Measurements from ENCODE around the gene PRKRIP1.

The PRKRIP1 gene

GRCh38 chr7:102416406-102416805 lies 20.2 kb downstream of the PRKRIP1 start:
- Mint-ChIP-seq H3K27me3 (no peaks in the 10 kb centered on the region), H3K9me3 (no peaks in the 10 kb centered on the region), H3K36me3 (peaks cover 17% of the 10 kb centered on the region), H3K4me1 (peaks cover 70% of the 10 kb centered on the region), H3K27ac (peak overlapping the region; percentile 93), H3K4me3 (peak overlapping the region; percentile 77)

GRCh38 chr7:102417105-102417504 lies 20.9 kb downstream of the PRKRIP1 start:
- Mint-ChIP-seq H3K9me3 (no peaks in the 10 kb centered on the region), H3K4me1 (peaks cover 70% of the 10 kb centered on the region), H3K27ac (peak overlapping the region; percentile 96), H3K36me3 (peaks cover 15% of the 10 kb centered on the region), H3K27me3 (no peaks in the 10 kb centered on the region), H3K4me3 (peak overlapping the region; percentile 15)

- no peak overlapping the region for H3K4me3 Mint-ChIP-seq
- H3K4me1 Mint-ChIP-seq, result peaks cover 76% of the 10 kb centered on the region
- H3K27ac Mint-ChIP-seq, result peak overlapping the region; percentile 85
- H3K36me3 Mint-ChIP-seq, result peaks cover 15% of the 10 kb centered on the region
- no peaks in the 10 kb centered on the region for H3K9me3 Mint-ChIP-seq
- no peaks in the 10 kb centered on the region for H3K27me3 Mint-ChIP-seq
Observed at GRCh38 chr7:102418592-102418991, 22.4 kb downstream of the PRKRIP1 start.

GRCh38 chr7:102421706-102422240 lies 25.6 kb downstream of the PRKRIP1 start:
- Mint-ChIP-seq H3K36me3 (peaks cover 22% of the 10 kb centered on the region), H3K4me3 (no peak overlapping the region), H3K4me1 (peaks cover 77% of the 10 kb centered on the region), H3K9me3 (no peaks in the 10 kb centered on the region), H3K27ac (no peak overlapping the region), H3K27me3 (no peaks in the 10 kb centered on the region)

- H3K27ac Mint-ChIP-seq, result peak overlapping the region; percentile 91
- peaks cover 75% of the 10 kb centered on the region for H3K4me1 Mint-ChIP-seq
- no peaks in the 10 kb centered on the region for H3K9me3 Mint-ChIP-seq
- H3K27me3 Mint-ChIP-seq, result no peaks in the 10 kb centered on the region
- peak overlapping the region; percentile 21 for H3K4me3 Mint-ChIP-seq
- H3K36me3 Mint-ChIP-seq, result peaks cover 19% of the 10 kb centered on the region
Observed at GRCh38 chr7:102424129-102424551, 28.0 kb downstream of the PRKRIP1 start.

- Mint-ChIP-seq H3K4me3 (peak overlapping the region; percentile 21), H3K9me3 (no peaks in the 10 kb centered on the region)
Observed at GRCh38 chr7:102424787-102425218, 28.6 kb downstream of the PRKRIP1 start.

GRCh38 chr7:102425639-102426267 lies 29.6 kb downstream of the PRKRIP1 start:
- H3K4me1 Mint-ChIP-seq, result peaks cover 76% of the 10 kb centered on the region
- peaks cover 12% of the 10 kb centered on the region for H3K36me3 Mint-ChIP-seq
- H3K27ac Mint-ChIP-seq, result peak overlapping the region; percentile 99
- no peaks in the 10 kb centered on the region for H3K9me3 Mint-ChIP-seq
- no peaks in the 10 kb centered on the region for H3K27me3 Mint-ChIP-seq
- peak overlapping the region; percentile 91 for H3K4me3 Mint-ChIP-seq

More at GRCh38 chr7:102424787-102425218, 28.6 kb downstream of the PRKRIP1 start:
- H3K36me3 Mint-ChIP-seq, result peaks cover 18% of the 10 kb centered on the region
- peaks cover 76% of the 10 kb centered on the region for H3K4me1 Mint-ChIP-seq
- H3K27me3 Mint-ChIP-seq, result no peaks in the 10 kb centered on the region
- peak overlapping the region; percentile 99 for H3K27ac Mint-ChIP-seq

GRCh38 chr7:102426268-102427018 lies 30.3 kb downstream of the PRKRIP1 start:
- peaks cover 77% of the 10 kb centered on the region for H3K4me1 Mint-ChIP-seq
- H3K27me3 Mint-ChIP-seq, result no peaks in the 10 kb centered on the region
- H3K4me3 Mint-ChIP-seq, result peak overlapping the region; percentile 91
- peak overlapping the region; percentile 99 for H3K27ac Mint-ChIP-seq
- H3K9me3 Mint-ChIP-seq, result no peaks in the 10 kb centered on the region
- peaks cover 7% of the 10 kb centered on the region for H3K36me3 Mint-ChIP-seq

GRCh38 chr7:102427019-102427405 lies 30.8 kb downstream of the PRKRIP1 start:
- Mint-ChIP-seq H3K4me3 (peak overlapping the region; percentile 91), H3K27me3 (no peaks in the 10 kb centered on the region), H3K27ac (peak overlapping the region; percentile 99), H3K36me3 (peaks cover 7% of the 10 kb centered on the region), H3K9me3 (no peaks in the 10 kb centered on the region), H3K4me1 (peaks cover 83% of the 10 kb centered on the region)

GRCh38 chr7:102429141-102429899 lies 33.2 kb downstream of the PRKRIP1 start:
- H3K27ac Mint-ChIP-seq, result peak overlapping the region; percentile 95
- no peaks in the 10 kb centered on the region for H3K27me3 Mint-ChIP-seq
- H3K36me3 Mint-ChIP-seq, result peaks cover 7% of the 10 kb centered on the region
- H3K4me3 Mint-ChIP-seq, result peak overlapping the region; percentile 9
- H3K4me1 Mint-ChIP-seq, result peaks cover 75% of the 10 kb centered on the region
- no peaks in the 10 kb centered on the region for H3K9me3 Mint-ChIP-seq

GRCh38 chr7:102431617-102432298 lies 35.6 kb downstream of the PRKRIP1 start:
- peak overlapping the region; percentile 79 for H3K4me3 Mint-ChIP-seq
- H3K4me1 Mint-ChIP-seq, result peaks cover 68% of the 10 kb centered on the region
- H3K9me3 Mint-ChIP-seq, result no peaks in the 10 kb centered on the region
- no peaks in the 10 kb centered on the region for H3K27me3 Mint-ChIP-seq
- H3K27ac Mint-ChIP-seq, result peak overlapping the region; percentile 96
- no peaks in the 10 kb centered on the region for H3K36me3 Mint-ChIP-seq

GRCh38 chr7:102432442-102433218 lies 36.5 kb downstream of the PRKRIP1 start:
- Mint-ChIP-seq H3K27me3 (no peaks in the 10 kb centered on the region), H3K4me3 (peak overlapping the region; percentile 64), H3K9me3 (no peaks in the 10 kb centered on the region), H3K36me3 (no peaks in the 10 kb centered on the region), H3K27ac (peak overlapping the region; percentile 79), H3K4me1 (peaks cover 64% of the 10 kb centered on the region)

GRCh38 chr7:102433219-102434038 lies 37.3 kb downstream of the PRKRIP1 start, which contains the start of gene ORAI2:
Gene ORAI2, plus strand, starts transcription at chr7:102433575. Its CDS starts 5,382 bp downstream, at chr7:102438957.
- peaks cover 57% of the 10 kb centered on the region for H3K4me1 Mint-ChIP-seq
- peak within 1 kb of the TSS; percentile 86 for H3K4me3 Mint-ChIP-seq
- H3K27me3 Mint-ChIP-seq, result no peaks in the 10 kb centered on the region
- no peaks in the 10 kb centered on the region for H3K36me3 Mint-ChIP-seq
- H3K27ac Mint-ChIP-seq, result peak within 1 kb of the TSS; percentile 79
- no peaks in the 10 kb centered on the region for H3K9me3 Mint-ChIP-seq

Data from activated naive CD4-positive, alpha-beta T cell treated with anti-CD3 and anti-CD28 coated beads, Interleukin-2, amount 50 U/mL, for 24 hours (primary cell).